ENCODE measurements around the gene KCNJ14.

The KCNJ14 gene

DNA sequence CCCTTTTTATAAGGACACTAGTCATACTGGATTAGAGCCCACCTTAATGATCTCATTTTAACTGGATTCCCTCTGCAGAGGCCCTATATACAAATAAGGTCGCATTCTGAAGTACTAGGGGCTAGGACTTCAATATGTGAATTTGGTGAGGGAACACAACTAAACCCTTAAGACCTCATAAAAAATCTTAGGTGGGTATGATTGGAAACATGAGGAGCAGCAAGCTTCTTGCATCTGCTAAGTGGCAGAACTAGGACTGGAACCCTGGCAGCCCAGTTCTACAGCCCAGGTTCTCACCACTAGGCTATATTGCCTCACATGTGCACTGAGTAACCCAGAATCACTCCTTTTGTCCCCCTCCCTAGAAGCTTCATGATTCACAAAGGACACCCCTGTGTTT is 26.7 kb upstream of the KCNJ14 start:
- peaks cover 7% of the 10 kb centered on the region for H3K4me1 ChIP-seq (ENCODE audit: control insufficient read depth, insufficient read depth, low read length)
- no peaks in the 10 kb centered on the region for H3K36me3 ChIP-seq (ENCODE audit: insufficient read depth, low read length)
- H3K27me3 ChIP-seq (ENCODE audit: control insufficient read depth, insufficient read depth, low read length): no peaks in the 10 kb centered on the region
- H3K9ac ChIP-seq (ENCODE audit: low read depth, low read length): no peak overlapping the region
- no peaks in the 10 kb centered on the region for H3K9me3 ChIP-seq (replicated peaks; ENCODE audit: low read length)
- H3K4me3 ChIP-seq (ENCODE audit: low read length): no peak overlapping the region
- no peak overlapping the region for H3K4me2 ChIP-seq (ENCODE audit: low read length)

DNA sequence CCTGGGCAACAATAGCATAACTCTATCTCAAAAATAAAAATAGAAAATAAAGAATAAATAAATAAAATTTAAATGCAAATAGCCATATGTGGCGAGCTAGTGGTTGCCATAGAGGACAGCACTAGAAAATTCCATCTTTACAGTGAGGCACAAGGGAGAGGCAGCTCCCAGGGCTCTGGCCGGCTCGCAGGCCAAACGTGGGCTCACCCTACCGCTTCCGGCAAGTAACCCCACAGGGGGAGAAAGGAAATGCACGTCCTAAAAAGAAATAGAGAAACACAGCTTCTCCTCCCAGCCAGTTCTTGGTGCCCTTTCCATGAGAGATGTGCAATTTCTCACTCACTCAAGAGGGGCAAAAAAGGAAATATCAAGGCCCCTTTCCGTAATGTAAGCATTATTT is 22.0 kb upstream of the KCNJ14 start:
- no peak overlapping the region for H3K9ac ChIP-seq (ENCODE audit: low read depth, low read length)
- H3K9me3 ChIP-seq (replicated peaks; ENCODE audit: low read length): no peaks in the 10 kb centered on the region
- no peak overlapping the region for H3K4me2 ChIP-seq (ENCODE audit: low read length)
- H3K27me3 ChIP-seq (ENCODE audit: control insufficient read depth, insufficient read depth, low read length): no peaks in the 10 kb centered on the region
- H3K4me3 ChIP-seq (ENCODE audit: low read length): no peak overlapping the region
- H3K36me3 ChIP-seq (ENCODE audit: insufficient read depth, low read length): no peaks in the 10 kb centered on the region
- H3K4me1 ChIP-seq (ENCODE audit: control insufficient read depth, insufficient read depth, low read length): no peaks in the 10 kb centered on the region

DNA sequence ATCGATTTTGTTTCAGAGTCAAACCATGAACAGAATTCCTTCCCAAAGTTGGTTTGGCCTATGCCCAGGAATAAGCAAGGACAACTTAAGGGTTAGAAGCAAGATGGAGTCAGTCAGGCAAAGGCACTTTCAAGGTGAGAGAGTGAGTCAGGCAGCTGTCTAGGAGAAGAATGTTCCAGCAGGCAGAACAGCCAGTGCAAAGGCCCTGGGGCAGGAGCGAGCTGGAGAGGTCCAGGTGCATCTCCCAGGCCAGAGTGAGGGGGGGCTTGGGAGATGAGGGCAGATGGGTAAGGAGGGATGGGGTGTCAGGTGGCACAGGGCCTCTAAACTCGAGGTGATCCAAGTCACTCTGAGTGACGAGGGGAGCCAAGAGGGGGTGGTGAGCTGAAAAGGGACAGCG is 18.8 kb upstream of the KCNJ14 start:
- Histone ChIP-seq H3K36me3 (ENCODE audit: insufficient read depth, low read length) (no peaks in the 10 kb centered on the region), H3K9ac (ENCODE audit: low read depth, low read length) (no peak overlapping the region), H3K9me3 (replicated peaks; ENCODE audit: low read length) (no peaks in the 10 kb centered on the region), H3K27me3 (ENCODE audit: control insufficient read depth, insufficient read depth, low read length) (peaks cover 3% of the 10 kb centered on the region), H3K4me3 (ENCODE audit: low read length) (no peak overlapping the region), H3K4me2 (ENCODE audit: low read length) (no peak overlapping the region), H3K4me1 (ENCODE audit: control insufficient read depth, insufficient read depth, low read length) (no peaks in the 10 kb centered on the region)

DNA sequence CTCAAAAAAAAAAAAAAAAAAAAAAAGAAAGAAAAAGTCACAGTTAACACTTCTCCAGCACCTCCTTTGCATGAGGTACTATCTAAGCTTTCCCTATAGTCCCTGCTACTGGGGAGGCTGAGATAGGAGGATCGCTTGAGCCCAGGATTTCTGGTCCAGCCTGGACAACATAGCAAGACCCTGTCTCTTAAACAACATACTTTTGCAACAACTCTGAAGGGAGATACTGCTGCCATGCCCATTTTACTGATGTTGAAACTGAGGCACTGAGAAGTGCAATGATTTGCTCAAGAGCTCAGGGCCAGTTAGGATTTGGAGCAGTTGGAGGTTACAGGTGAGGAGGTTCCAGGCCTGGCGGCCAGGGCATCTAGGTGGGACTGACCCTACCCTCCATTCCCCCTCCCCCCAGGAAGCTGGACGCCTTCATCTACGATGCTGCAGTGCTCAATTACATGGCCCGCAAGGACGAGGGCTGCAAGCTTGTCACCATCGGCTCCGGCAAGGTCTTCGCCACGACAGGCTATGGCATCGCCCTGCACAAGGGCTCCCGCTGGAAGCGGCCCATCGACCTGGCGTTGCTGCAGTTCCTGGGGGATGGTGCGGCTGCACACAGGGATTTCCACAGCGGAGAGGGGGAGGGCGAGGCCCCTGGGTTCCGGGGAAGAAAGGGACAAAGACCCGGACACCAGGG is 13.9 kb upstream of the KCNJ14 start:
- Histone ChIP-seq H3K27me3 (ENCODE audit: control insufficient read depth, insufficient read depth, low read length) (peaks cover 16% of the 10 kb centered on the region), H3K4me1 (ENCODE audit: control insufficient read depth, insufficient read depth, low read length) (peaks cover 17% of the 10 kb centered on the region), H3K4me3 (ENCODE audit: low read length) (no peak overlapping the region), H3K4me2 (ENCODE audit: low read length) (no peak overlapping the region), H3K36me3 (ENCODE audit: insufficient read depth, low read length) (no peaks in the 10 kb centered on the region), H3K9ac (ENCODE audit: low read depth, low read length) (no peak overlapping the region), H3K9me3 (replicated peaks; ENCODE audit: low read length) (no peaks in the 10 kb centered on the region)

DNA sequence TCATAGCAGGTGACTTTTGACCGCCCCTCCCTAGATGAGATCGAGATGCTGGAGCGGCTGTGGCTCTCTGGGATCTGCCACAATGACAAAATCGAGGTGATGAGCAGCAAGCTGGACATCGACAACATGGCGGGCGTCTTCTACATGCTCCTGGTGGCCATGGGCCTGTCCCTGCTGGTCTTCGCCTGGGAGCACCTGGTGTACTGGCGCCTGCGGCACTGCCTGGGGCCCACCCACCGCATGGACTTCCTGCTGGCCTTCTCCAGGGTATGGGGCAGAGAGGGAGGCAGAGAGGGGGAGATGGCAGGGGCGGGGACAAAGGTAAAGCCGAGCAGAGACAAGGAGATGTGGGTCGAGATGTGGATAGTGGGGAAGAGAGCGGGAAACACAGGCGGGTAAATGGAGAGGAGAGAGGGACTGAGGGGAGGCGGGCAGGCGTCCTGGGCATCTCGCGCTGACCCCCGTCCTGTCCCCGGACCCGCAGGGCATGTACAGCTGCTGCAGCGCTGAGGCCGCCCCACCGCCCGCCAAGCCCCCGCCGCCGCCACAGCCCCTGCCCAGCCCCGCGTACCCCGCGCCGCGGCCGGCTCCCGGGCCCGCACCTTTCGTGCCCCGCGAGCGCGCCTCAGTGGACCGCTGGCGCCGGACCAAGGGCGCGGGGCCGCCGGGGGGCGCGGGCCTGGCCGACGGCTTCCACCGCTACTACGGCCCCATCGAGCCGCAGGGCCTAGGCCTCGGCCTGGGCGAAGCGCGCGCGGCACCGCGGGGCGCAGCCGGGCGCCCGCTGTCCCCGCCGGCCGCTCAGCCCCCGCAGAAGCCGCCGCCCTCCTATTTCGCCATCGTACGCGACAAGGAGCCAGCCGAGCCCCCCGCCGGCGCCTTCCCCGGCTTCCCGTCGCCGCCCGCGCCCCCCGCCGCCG is 13.0 kb upstream of the KCNJ14 start:
- Histone ChIP-seq H3K9ac (ENCODE audit: low read depth, low read length) (no peak overlapping the region), H3K4me1 (ENCODE audit: control insufficient read depth, insufficient read depth, low read length) (peaks cover 19% of the 10 kb centered on the region), H3K27me3 (ENCODE audit: control insufficient read depth, insufficient read depth, low read length) (peaks cover 16% of the 10 kb centered on the region), H3K4me2 (ENCODE audit: low read length) (no peak overlapping the region), H3K9me3 (replicated peaks; ENCODE audit: low read length) (no peaks in the 10 kb centered on the region), H3K36me3 (ENCODE audit: insufficient read depth, low read length) (peaks cover 2% of the 10 kb centered on the region), H3K4me3 (ENCODE audit: low read length) (no peak overlapping the region)

DNA sequence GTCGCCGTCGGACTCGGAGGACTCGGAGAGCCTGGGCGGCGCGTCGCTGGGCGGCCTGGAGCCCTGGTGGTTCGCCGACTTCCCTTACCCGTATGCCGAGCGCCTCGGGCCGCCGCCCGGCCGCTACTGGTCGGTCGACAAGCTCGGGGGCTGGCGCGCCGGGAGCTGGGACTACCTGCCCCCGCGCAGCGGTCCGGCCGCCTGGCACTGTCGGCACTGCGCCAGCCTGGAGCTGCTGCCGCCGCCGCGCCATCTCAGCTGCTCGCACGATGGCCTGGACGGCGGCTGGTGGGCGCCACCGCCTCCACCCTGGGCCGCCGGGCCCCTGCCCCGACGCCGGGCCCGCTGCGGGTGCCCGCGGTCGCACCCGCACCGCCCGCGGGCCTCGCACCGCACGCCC is 12.1 kb upstream of the KCNJ14 start:
- peaks cover 16% of the 10 kb centered on the region for H3K27me3 ChIP-seq (ENCODE audit: control insufficient read depth, insufficient read depth, low read length)
- peaks cover 9% of the 10 kb centered on the region for H3K36me3 ChIP-seq (ENCODE audit: insufficient read depth, low read length)
- peak overlapping the region; percentile 63 for H3K4me2 ChIP-seq (ENCODE audit: low read length)
- H3K4me1 ChIP-seq (ENCODE audit: control insufficient read depth, insufficient read depth, low read length): peaks cover 19% of the 10 kb centered on the region
- no peak overlapping the region for H3K9ac ChIP-seq (ENCODE audit: low read depth, low read length)
- H3K9me3 ChIP-seq (replicated peaks; ENCODE audit: low read length): no peaks in the 10 kb centered on the region
- H3K4me3 ChIP-seq (ENCODE audit: low read length): peak overlapping the region; percentile 30

DNA sequence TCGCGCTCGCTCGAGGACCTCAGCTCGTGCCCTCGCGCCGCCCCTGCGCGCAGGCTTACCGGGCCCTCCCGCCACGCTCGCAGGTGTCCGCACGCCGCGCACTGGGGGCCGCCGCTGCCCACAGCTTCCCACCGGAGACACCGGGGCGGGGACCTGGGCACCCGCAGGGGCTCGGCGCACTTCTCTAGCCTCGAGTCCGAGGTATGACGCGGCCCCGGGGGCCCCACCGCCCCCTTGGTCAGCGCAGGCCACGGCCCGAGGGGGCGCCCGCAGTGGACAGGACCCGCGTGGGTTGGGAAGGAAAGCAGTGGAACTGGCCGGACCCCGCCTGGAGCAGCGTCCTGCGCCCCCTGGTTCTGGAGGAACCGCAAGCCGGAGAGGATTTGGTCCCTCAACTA is 11.6 kb upstream of the KCNJ14 start:
- Histone ChIP-seq H3K4me2 (ENCODE audit: low read length) (peak overlapping the region; percentile 87), H3K4me1 (ENCODE audit: control insufficient read depth, insufficient read depth, low read length) (peaks cover 19% of the 10 kb centered on the region), H3K9me3 (replicated peaks; ENCODE audit: low read length) (no peaks in the 10 kb centered on the region), H3K36me3 (ENCODE audit: insufficient read depth, low read length) (peaks cover 14% of the 10 kb centered on the region), H3K27me3 (ENCODE audit: control insufficient read depth, insufficient read depth, low read length) (peaks cover 16% of the 10 kb centered on the region), H3K4me3 (ENCODE audit: low read length) (no peak overlapping the region), H3K9ac (ENCODE audit: low read depth, low read length) (no peak overlapping the region)

DNA sequence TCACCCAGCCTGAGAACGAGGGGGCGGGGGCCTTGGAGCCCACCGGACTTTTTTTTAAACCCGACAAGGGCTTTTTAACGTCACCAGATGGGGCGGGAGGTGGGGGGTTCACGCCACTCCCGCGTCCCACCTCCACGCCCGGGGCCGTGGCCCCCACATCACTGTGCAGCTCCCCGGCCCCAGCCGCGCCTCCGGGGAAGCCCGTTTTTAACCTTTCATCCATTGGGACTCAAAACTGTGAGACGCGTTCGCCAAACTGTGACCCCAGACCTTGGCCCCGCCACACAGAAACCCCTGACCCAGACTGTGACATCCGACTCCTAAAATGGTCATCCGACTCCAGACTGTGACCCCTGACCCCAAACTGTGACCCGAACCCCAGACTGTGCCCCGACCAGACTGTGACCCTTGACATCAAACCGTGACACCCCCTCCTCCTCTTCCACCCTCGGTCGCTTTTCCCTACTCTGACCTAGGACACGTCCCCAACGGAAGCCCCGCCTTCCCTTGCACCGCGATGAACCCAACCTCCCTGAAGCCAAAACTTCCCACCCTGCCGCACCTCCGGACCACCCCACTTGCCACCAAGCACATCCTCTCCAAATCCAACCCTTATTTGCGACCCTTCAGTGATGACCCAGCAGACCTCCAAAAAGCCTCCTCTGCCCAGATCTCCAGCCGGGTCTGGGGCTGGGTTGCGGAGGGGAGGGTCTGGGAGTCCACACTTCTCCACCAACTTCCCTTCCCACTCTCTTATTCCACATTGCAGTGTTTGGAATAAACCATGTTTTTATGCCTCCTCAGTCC is 11.0 kb upstream of the KCNJ14 start:
- Histone ChIP-seq H3K9me3 (replicated peaks; ENCODE audit: low read length) (no peaks in the 10 kb centered on the region), H3K27me3 (ENCODE audit: control insufficient read depth, insufficient read depth, low read length) (peaks cover 16% of the 10 kb centered on the region), H3K4me2 (ENCODE audit: low read length) (peak overlapping the region; percentile 87), H3K36me3 (ENCODE audit: insufficient read depth, low read length) (peaks cover 20% of the 10 kb centered on the region), H3K9ac (ENCODE audit: low read depth, low read length) (peak overlapping the region; percentile 13), H3K4me3 (ENCODE audit: low read length) (peak overlapping the region; percentile 95), H3K4me1 (ENCODE audit: control insufficient read depth, insufficient read depth, low read length) (peaks cover 19% of the 10 kb centered on the region)

DNA sequence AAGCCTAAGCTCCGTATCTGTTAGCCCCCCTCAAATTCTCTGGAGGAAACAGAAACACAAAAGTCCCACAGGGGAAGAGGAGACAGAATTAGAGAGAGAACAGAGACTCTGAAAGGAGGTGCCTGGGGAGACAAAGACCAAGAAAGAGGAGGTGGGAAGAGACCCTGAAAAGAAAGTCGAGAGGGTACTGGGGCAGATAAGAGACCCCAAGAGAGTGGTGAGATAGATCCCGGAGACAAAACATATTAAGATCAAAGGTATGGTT is 10.5 kb upstream of the KCNJ14 start:
- Histone ChIP-seq H3K27me3 (ENCODE audit: control insufficient read depth, insufficient read depth, low read length) (peaks cover 16% of the 10 kb centered on the region), H3K36me3 (ENCODE audit: insufficient read depth, low read length) (peaks cover 24% of the 10 kb centered on the region), H3K9ac (ENCODE audit: low read depth, low read length) (peak overlapping the region; percentile 13), H3K4me2 (ENCODE audit: low read length) (peak overlapping the region; percentile 87), H3K9me3 (replicated peaks; ENCODE audit: low read length) (no peaks in the 10 kb centered on the region), H3K4me1 (ENCODE audit: control insufficient read depth, insufficient read depth, low read length) (peaks cover 19% of the 10 kb centered on the region), H3K4me3 (ENCODE audit: low read length) (peak overlapping the region; percentile 95)

DNA sequence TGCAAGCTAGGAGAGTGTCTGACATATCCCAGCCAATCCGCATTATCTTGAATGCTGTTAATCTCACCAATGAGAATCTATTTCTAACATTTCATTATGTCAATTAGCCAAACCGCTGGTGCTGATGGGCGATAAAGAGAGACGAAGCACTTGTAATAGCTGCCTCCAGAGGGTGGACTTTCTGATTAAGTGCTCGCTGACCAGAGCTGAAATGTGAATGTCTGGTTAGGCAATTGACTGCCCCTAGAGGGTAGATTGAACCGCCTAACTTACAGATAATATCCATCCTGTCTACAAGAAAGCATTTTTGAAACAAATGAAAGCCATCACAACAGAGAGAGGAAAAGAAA is 10.1 kb upstream of the KCNJ14 start:
- Histone ChIP-seq H3K27me3 (ENCODE audit: control insufficient read depth, insufficient read depth, low read length) (peaks cover 16% of the 10 kb centered on the region), H3K9me3 (replicated peaks; ENCODE audit: low read length) (no peaks in the 10 kb centered on the region), H3K4me3 (ENCODE audit: low read length) (peak overlapping the region; percentile 95), H3K4me2 (ENCODE audit: low read length) (peak overlapping the region; percentile 87), H3K9ac (ENCODE audit: low read depth, low read length) (peak overlapping the region; percentile 96), H3K36me3 (ENCODE audit: insufficient read depth, low read length) (peaks cover 28% of the 10 kb centered on the region), H3K4me1 (ENCODE audit: control insufficient read depth, insufficient read depth, low read length) (peaks cover 19% of the 10 kb centered on the region)

DNA sequence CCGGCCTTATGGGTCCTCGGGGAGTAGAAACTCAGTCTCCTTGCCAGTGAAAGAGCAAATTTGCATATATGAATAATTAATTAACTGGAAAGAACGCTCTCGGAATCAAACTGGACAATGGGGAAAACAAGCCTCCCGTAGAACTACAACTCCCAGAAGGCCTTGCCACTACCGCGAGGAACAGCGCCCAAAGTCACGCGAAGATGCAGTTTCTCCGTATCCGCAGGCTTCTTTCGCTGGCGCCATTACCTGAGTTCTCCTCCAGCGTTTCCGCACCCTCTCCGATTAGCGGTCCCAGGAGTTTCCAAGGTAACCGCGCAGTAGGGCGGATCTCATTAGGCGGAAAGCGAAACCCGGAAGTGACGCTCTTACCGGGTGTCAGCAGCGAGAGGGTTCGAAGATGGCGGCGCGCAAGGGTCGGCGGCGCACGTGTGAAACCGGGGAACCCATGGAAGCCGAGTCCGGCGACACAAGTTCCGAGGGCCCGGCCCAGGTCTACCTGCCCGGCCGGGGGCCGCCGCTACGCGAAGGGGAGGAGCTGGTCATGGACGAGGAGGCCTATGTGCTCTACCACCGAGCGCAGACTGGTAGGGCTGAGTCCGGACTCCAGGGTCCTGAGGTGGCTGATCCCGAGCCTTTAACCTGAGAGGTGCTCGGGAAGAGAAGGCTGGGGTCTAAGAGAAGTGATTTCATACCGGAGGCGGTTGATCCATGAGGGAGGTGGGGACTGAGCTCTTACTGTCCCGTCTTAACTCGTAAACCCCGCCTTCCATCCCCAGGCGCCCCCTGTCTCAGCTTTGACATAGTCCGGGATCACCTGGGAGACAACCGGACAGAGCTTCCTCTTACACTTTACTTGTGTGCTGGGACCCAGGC is 9.5 kb upstream of the KCNJ14 start, which contains the start of gene GRWD1:
TSS of gene GRWD1 (plus strand) at position 378 of the 876 bp plus-strand sequence. CDS start at position 401, 23 bp downstream.
- H3K9ac ChIP-seq (ENCODE audit: low read depth, low read length): peak within 1 kb of the TSS; percentile 96
- peaks cover 19% of the 10 kb centered on the region for H3K4me1 ChIP-seq (ENCODE audit: control insufficient read depth, insufficient read depth, low read length)
- peaks cover 16% of the 10 kb centered on the region for H3K27me3 ChIP-seq (ENCODE audit: control insufficient read depth, insufficient read depth, low read length)
- H3K4me3 ChIP-seq (ENCODE audit: low read length): peak within 1 kb of the TSS; percentile 95
- no peaks in the 10 kb centered on the region for H3K9me3 ChIP-seq (replicated peaks; ENCODE audit: low read length)
- peak within 1 kb of the TSS; percentile 87 for H3K4me2 ChIP-seq (ENCODE audit: low read length)
- peaks cover 34% of the 10 kb centered on the region for H3K36me3 ChIP-seq (ENCODE audit: insufficient read depth, low read length)

Measured in skeletal muscle satellite cell (primary cell).